GM19397 (cell line): ENCODE measurements around the gene PDZRN3.

Source experiments
- ATAC-seq: cut with Tn5 transposase; IDR thresholded peaks from one replicate; pipeline ENCODE4 v1.9.1; 2021; ENCODE audit warnings: mild to moderate bottlenecking, moderate library complexity; ENCODE audit not compliant: unreplicated experiment

The PDZRN3 gene

GRCh38 chr3:73401059-73401458 is 223.7 kb downstream of the PDZRN3 start:
- ATAC-seq, result no peak

- ATAC-seq, result no peak
Observed at GRCh38 chr3:73399666-73400253, 225.0 kb downstream of the PDZRN3 start.

GRCh38 chr3:73399106-73399505 is 225.6 kb downstream of the PDZRN3 start:
- no peak for ATAC-seq

GRCh38 chr3:73398084-73398483 is 226.7 kb downstream of the PDZRN3 start:
- no peak for ATAC-seq

- ATAC-seq, result no peak
Observed at GRCh38 chr3:73394240-73394639, 230.5 kb downstream of the PDZRN3 start.

- no peak for ATAC-seq
Observed at GRCh38 chr3:73393005-73393404, 231.7 kb downstream of the PDZRN3 start.

GRCh38 chr3:73391984-73392383 is 232.8 kb downstream of the PDZRN3 start:
- ATAC-seq, result no peak

- ATAC-seq, result no peak
Observed at GRCh38 chr3:73389928-73390327, 234.8 kb downstream of the PDZRN3 start.

- ATAC-seq, result no peak
Observed at GRCh38 chr3:73389117-73389813, 235.5 kb downstream of the PDZRN3 start.

GRCh38 chr3:73385568-73385967 is 239.2 kb downstream of the PDZRN3 start:
- ATAC-seq, result no peak

GRCh38 chr3:73384091-73384906 is 240.4 kb downstream of the PDZRN3 start:
- no peak for ATAC-seq

- ATAC-seq, result no peak
Observed at GRCh38 chr3:73383470-73384049, 241.2 kb downstream of the PDZRN3 start.

- ATAC-seq, result no peak
Observed at GRCh38 chr3:73381551-73381950, 243.2 kb downstream of the PDZRN3 start.

GRCh38 chr3:73380735-73381532 is 243.8 kb downstream of the PDZRN3 start:
- ATAC-seq, result no peak

- no peak for ATAC-seq
Observed at GRCh38 chr3:73379465-73379864, 245.3 kb downstream of the PDZRN3 start.

- ATAC-seq, result no peak
Observed at GRCh38 chr3:73378207-73378606, 246.5 kb downstream of the PDZRN3 start.

GRCh38 chr3:73365756-73366397 is 258.9 kb downstream of the PDZRN3 start:
- no peak for ATAC-seq

- no peak for ATAC-seq
Observed at GRCh38 chr3:73364517-73364916, 260.2 kb downstream of the PDZRN3 start.

GRCh38 chr3:73363093-73363492 is 261.6 kb downstream of the PDZRN3 start:
- no peak for ATAC-seq

- ATAC-seq, result no peak
Observed at GRCh38 chr3:73361591-73361990, 263.1 kb downstream of the PDZRN3 start.
